ENCODE results near the gene HOXC9. TPM values are rescaled to one million over a fixed set of nuclear protein-coding genes. Genes with fewer than 3 reads are reported as not detected.

Gene HOXC9
- total RNA-seq, 1 experiment from 2014 or later, result 11.3 TPM

GRCh38 chr12:54038284-54038870 lies 38.4 kb downstream of the HOXC9 start:
- Histone ChIP-seq H3K9ac (ENCODE audit: low read length) (no peak overlapping the region), H3K4me3 (replicated peaks in 1 of 2; ENCODE audit: low read depth in 1 of 2, low read length in 2 of 2) (no peak overlapping the region), H2AFZ (ENCODE audit: low read depth, low read length, poor library complexity, severe bottlenecking) (no peak overlapping the region), H3K36me3 (ENCODE audit: control insufficient read depth in 1 of 2, insufficient read depth in 2 of 2, low read length in 2 of 2) (no peaks in the 10 kb centered on the region), H3K4me1 (ENCODE audit: control insufficient read depth in 1 of 2, insufficient read depth in 2 of 2, low read length in 2 of 2) (peaks cover 4 to 23% of the 10 kb centered on the region in 2 experiments), H3K9me3 (ENCODE audit: control insufficient read depth in 1 of 2, insufficient read depth in 1 of 2, low read depth in 1 of 2, low read length in 2 of 2) (no peaks in the 10 kb centered on the region), H3K27ac (ENCODE audit: low read depth, low read length) (no peak overlapping the region), H3K9me2 (ENCODE audit: insufficient read depth) (no peaks in the 10 kb centered on the region), H4K20me1 (ENCODE audit: insufficient read depth) (no peaks in the 10 kb centered on the region), H3K79me2 (ENCODE audit: insufficient read depth, low read length) (no peaks in the 10 kb centered on the region), H3K4me2 (ENCODE audit: low read length) (no peak overlapping the region), H3K27me3 (ENCODE audit: insufficient read depth, low read length) (no peaks in the 10 kb centered on the region)
- TF ChIP-seq CBX3 (IDR thresholded peaks at IDR 0.05; ENCODE audit: low read depth), result no peak
- TF ChIP-seq REST (IDR thresholded peaks at IDR 0.05; ENCODE audit: low read depth), result no peak
- no peak for TF ChIP-seq MAX (IDR thresholded peaks at IDR 0.05)
- TF ChIP-seq EGR1 (IDR thresholded peaks at IDR 0.05; ENCODE audit: low read depth), result no peak
- TF ChIP-seq SIN3A (IDR thresholded peaks at IDR 0.05; ENCODE audit: low read depth), result no peak
- no peak for TF ChIP-seq TCF7L2 (IDR thresholded peaks at IDR 0.05; ENCODE audit: borderline replicate concordance, extremely low read depth, insufficient read depth, insufficient read length)
- TF ChIP-seq FOSL1 (IDR thresholded peaks at IDR 0.05; ENCODE audit: low read depth), result no peak
- no peak for TF ChIP-seq YY1 (IDR thresholded peaks at IDR 0.05; ENCODE audit: extremely low read depth, insufficient replicate concordance, low read depth, low read length)
- TF ChIP-seq ZBTB33 (IDR thresholded peaks at IDR 0.05; ENCODE audit: extremely low read depth, insufficient replicate concordance, low read length), result no peak
- no peak for TF ChIP-seq JUND (IDR thresholded peaks at IDR 0.05)
- TF ChIP-seq POLR2AphosphoS5 (IDR thresholded peaks at IDR 0.05; ENCODE audit: low read depth, low read length), result no peak
- RAD21 ChIA-PET (ENCODE audit: low non-redundant PET in 1 of 2, low total read pairs in 2 of 2, uncharacterized antibody in 2 of 2, unreplicated experiment in 2 of 2), result no interaction called here
- POLR2A ChIA-PET, result no interaction called here
- BruUV-seq (replicated peaks), result no TSS peak
- CTCF ChIA-PET, result no interaction called here
- no peak for DNase-seq (ENCODE audit: low read depth, low spot score)
- ATAC-seq, result no peak
- intact Hi-C loops (cut with micrococcal nuclease), result no loop called here

All from HCT116 (cell line).